ENCODE measurements around the gene HILPDA. TPM values are rescaled to one million over a fixed set of nuclear protein-coding genes. Genes with fewer than 3 reads are reported as not detected.

The HILPDA gene
- total RNA-seq, 2 experiments from 2014 or later = 344 to 362 TPM

GRCh38 chr7:128435327-128435686 lies 20.4 kb upstream of the HILPDA start:
- no peak overlapping the region for H3K27ac Mint-ChIP-seq
- ChIA-PET CTCF (interaction anchor here (1.2 to 15.2 kb wide), 5 partner anchors 9 to 39 kb away, joined by 3 to 345 read pairs (median 8); partner anchors contain the start of gene HILPDA), POLR2A (no interaction called here)
- H3K4me3 Mint-ChIP-seq = no peak overlapping the region
- intact Hi-C loops (cut with micrococcal nuclease) = no loop called here
- H3K27me3 Mint-ChIP-seq = peaks cover 6% of the 10 kb centered on the region
- TF ChIP-seq, protein P1, sequence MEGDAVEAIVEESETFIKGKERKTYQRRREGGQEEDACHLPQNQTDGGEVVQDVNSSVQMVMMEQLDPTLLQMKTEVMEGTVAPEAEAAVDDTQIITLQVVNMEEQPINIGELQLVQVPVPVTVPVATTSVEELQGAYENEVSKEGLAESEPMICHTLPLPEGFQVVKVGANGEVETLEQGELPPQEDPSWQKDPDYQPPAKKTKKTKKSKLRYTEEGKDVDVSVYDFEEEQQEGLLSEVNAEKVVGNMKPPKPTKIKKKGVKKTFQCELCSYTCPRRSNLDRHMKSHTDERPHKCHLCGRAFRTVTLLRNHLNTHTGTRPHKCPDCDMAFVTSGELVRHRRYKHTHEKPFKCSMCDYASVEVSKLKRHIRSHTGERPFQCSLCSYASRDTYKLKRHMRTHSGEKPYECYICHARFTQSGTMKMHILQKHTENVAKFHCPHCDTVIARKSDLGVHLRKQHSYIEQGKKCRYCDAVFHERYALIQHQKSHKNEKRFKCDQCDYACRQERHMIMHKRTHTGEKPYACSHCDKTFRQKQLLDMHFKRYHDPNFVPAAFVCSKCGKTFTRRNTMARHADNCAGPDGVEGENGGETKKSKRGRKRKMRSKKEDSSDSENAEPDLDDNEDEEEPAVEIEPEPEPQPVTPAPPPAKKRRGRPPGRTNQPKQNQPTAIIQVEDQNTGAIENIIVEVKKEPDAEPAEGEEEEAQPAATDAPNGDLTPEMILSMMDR (IDR thresholded peaks at IDR 0.05) = no peak
- H3K9me3 Mint-ChIP-seq = no peaks in the 10 kb centered on the region
- peaks cover 6% of the 10 kb centered on the region for H3K4me1 Mint-ChIP-seq (ENCODE audit: low read depth)
- no peak for DNase-seq
- no peaks in the 10 kb centered on the region for H3K36me3 Mint-ChIP-seq (ENCODE audit: low read depth)
- no peak for ATAC-seq

GRCh38 chr7:128437426-128438332 lies 18.0 kb upstream of the HILPDA start:
- intact Hi-C loops (cut with micrococcal nuclease) = no loop called here
- Mint-ChIP-seq H3K4me1 (ENCODE audit: low read depth) (peaks cover 5% of the 10 kb centered on the region), H3K27me3 (peaks cover 3% of the 10 kb centered on the region), H3K4me3 (no peak overlapping the region), H3K36me3 (ENCODE audit: low read depth) (no peaks in the 10 kb centered on the region), H3K27ac (no peak overlapping the region), H3K9me3 (no peaks in the 10 kb centered on the region)
- DNase-seq (no peak), ATAC-seq (no peak)
- TF ChIP-seq, protein P1 (IDR thresholded peaks at IDR 0.05) = no peak
- POLR2A ChIA-PET = interaction anchor here (0.6 kb wide), 1 partner anchor 26 kb away, joined by 4 read pairs; no protein-coding TSS in a partner anchor
- CTCF ChIA-PET = interaction anchor here (1.7 to 6.1 kb wide), 4 partner anchors 11 to 50 kb away, joined by 4 to 52 read pairs (median 8); no protein-coding TSS in a partner anchor

DNA sequence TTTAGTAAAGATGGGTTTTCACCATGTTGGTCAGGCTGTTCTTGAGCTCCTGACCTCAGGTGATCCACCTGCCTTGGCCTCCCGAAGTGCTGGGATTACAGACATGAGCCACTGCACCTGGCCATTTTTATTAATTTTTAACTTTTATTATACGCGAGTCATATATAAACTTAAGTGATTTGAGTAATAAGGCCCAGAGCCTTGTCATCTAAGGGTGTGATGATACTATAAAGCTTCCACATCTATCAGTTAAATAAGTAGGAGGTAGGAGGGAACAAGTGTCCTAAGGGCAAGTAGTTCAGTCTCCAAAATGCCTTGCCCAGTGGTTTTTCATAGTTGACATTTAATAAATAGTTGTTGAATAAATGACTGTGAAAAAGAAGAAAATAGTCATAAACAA lies 13.3 kb upstream of the HILPDA start:
- no peaks in the 10 kb centered on the region for H3K36me3 Mint-ChIP-seq (ENCODE audit: low read depth)
- ChIA-PET POLR2A (interaction anchor here (1.5 to 1.7 kb wide), 2 partner anchors 10 to 19 kb away, joined by 4 to 5 read pairs; no protein-coding TSS in a partner anchor), CTCF (interaction anchor here (1.1 to 3.5 kb wide), 4 partner anchors 11 to 18 kb away, joined by 3 to 47 read pairs (median 19); no protein-coding TSS in a partner anchor)
- no peak for DNase-seq
- intact Hi-C loops (cut with micrococcal nuclease) = no loop called here
- peaks cover 8% of the 10 kb centered on the region for H3K4me1 Mint-ChIP-seq (ENCODE audit: low read depth)
- H3K27me3 Mint-ChIP-seq = no peaks in the 10 kb centered on the region
- no peak overlapping the region for H3K4me3 Mint-ChIP-seq
- no peak overlapping the region for H3K27ac Mint-ChIP-seq
- no peaks in the 10 kb centered on the region for H3K9me3 Mint-ChIP-seq
- ATAC-seq = no peak
- TF ChIP-seq, protein P1 (IDR thresholded peaks at IDR 0.05) = no peak

DNA sequence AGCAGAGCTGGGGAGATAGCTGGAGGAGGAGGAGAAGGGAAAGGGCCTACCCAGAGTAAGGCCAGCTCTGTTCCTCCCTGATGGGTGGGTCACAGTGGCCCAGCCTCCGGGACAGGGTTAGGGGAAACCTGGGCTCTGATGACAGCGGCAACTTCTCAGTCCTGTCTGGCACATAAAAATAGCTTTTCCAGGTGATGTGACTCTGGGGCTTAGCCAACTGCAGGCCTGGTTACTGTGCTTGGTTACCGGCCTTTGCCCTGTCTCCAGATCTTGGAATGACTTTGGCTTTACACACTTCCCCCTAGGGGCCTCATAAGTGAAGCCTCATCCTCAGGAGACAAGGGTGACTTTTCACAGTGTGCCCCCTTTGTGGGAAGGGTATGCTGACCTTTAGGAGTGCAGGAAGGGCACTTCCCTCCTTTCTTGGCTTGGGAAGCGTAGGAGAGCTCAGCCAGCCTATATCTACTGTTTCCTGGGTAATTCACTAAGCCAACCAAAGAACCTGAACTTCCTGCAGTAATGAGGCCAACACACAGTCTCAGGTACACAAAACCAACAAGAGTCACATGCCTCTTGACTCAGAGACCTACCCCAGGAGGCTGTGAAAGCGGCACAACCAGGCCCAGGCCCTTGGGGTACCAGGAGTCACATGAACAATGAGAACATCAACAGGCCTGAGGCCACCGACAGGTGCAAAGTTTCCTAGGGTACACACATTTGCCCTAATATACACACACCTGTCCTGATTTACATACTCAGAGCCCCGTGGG lies 11.7 kb upstream of the HILPDA start:
- DNase-seq = peak; percentile 42
- Mint-ChIP-seq H3K27me3 (no peaks in the 10 kb centered on the region), H3K4me1 (ENCODE audit: low read depth) (peaks cover 21% of the 10 kb centered on the region), H3K36me3 (ENCODE audit: low read depth) (no peaks in the 10 kb centered on the region), H3K4me3 (no peak overlapping the region), H3K27ac (no peak overlapping the region), H3K9me3 (no peaks in the 10 kb centered on the region)
- ChIA-PET CTCF (interaction anchor here (0.8 to 7.3 kb wide), 9 partner anchors 9 to 440 kb away, joined by 3 to 60 read pairs (median 6); partner anchors contain the start of gene HILPDA), POLR2A (interaction anchor here (0.7 kb wide), 1 partner anchor 13 kb away, joined by 5 read pairs; no protein-coding TSS in a partner anchor)
- intact Hi-C loops (cut with micrococcal nuclease) = no loop called here
- peak; percentile 79 for ATAC-seq
- TF ChIP-seq, protein P1 (IDR thresholded peaks at IDR 0.05) = no peak
